Tibial artery (tissue), 4 donors: ENCODE measurements around the gene MKLN1.

Experiments used
- DNase-seq, 2 donors: peaks; one replicate each; pipeline ENCODE4 v3.0.0-alpha.2; 2019
- H3K27ac ChIP-seq, 2 donors: fragments of 200-600 bp; sonication (generic) in 1 of 2; 1 replicate in 1 of 2; 2 replicates in 1 of 2; pipeline ENCODE4 v1.5.1; 2018 to 2019; ENCODE audit warnings: mild to moderate bottlenecking in 1 of 2
- H3K27me3 ChIP-seq, 2 donors: fragments of 200-600 bp; sonication (generic) in 1 of 2; one replicate each; pipeline versions ENCODE4 v1.5.1 to v1.6.0; 2016 to 2019
- H3K36me3 ChIP-seq, 3 donors: fragments of 200-600 bp; sonication (generic) in 2 of 3; one replicate each; pipeline ENCODE4 v1.5.1; 2016 to 2019; ENCODE audit warnings: mild to moderate bottlenecking in 2 of 3
- H3K4me1 ChIP-seq, 4 donors: fragments of 200-600 bp; sonication (generic) in 2 of 4; 1 replicate in 3 of 4; 2 replicates in 1 of 4; pipeline ENCODE4 v1.5.1; 2016 to 2019
- H3K4me3 ChIP-seq, 2 donors: fragments of 200-600 bp; sonication (generic) in 1 of 2; 1 replicate in 1 of 2; 2 replicates in 1 of 2; pipeline ENCODE4 v1.5.1; 2018 to 2019; ENCODE audit warnings: mild to moderate bottlenecking in 2 of 2
- H3K9me3 ChIP-seq, 3 donors: fragments of 200-600 bp; sonication (generic) in 1 of 3; one replicate each; pipeline ENCODE4 v1.5.1; 2016 to 2019
- CTCF ChIP-seq, 2 experiments: fragments of 200-600 bp in 1 of 2; fragments of 450-650 bp in 1 of 2; IDR thresholded peaks; one replicate each; pipeline ENCODE4 v1.5.1; 2017 to 2019; ENCODE audit warnings: antibody characterized with exemption in 2 of 2, mild to moderate bottlenecking in 1 of 2, moderate library complexity in 1 of 2
- intact Hi-C: fragments of 100-400 bp; cut with DNase I; formaldehyde crosslinking; loops from one replicate; pipeline ENCODE4 v1.15.0; 2023; ENCODE audit warnings: low total_unique reads

The MKLN1 gene

GRCh38 chr7:131533151-131533559 is 205.5 kb downstream of the MKLN1 start:
- intact Hi-C loops: no loop called here
- no peak overlapping the region for H3K27ac ChIP-seq
- DNase-seq: no peak
- H3K36me3 ChIP-seq: no peaks in the 10 kb centered on the region
- H3K9me3 ChIP-seq: no peaks in the 10 kb centered on the region
- H3K27me3 ChIP-seq: no peaks in the 10 kb centered on the region
- peaks cover 0 to 3% (median 0%) of the 10 kb centered on the region in 4 donors for H3K4me1 ChIP-seq
- TF ChIP-seq CTCF (IDR thresholded peaks at IDR 0.05): no peak
- no peak overlapping the region for H3K4me3 ChIP-seq

- no peak for TF ChIP-seq CTCF (IDR thresholded peaks at IDR 0.05)
- H3K4me1 ChIP-seq: peaks cover 0 to 7% (median 2%) of the 10 kb centered on the region in 4 donors
- DNase-seq: no peak
- H3K27me3 ChIP-seq: no peaks in the 10 kb centered on the region
- H3K36me3 ChIP-seq: no peaks in the 10 kb centered on the region
- intact Hi-C loops: no loop called here
- no peak overlapping the region for H3K27ac ChIP-seq
- H3K9me3 ChIP-seq: no peaks in the 10 kb centered on the region
- H3K4me3 ChIP-seq: no peak overlapping the region
Measured at GRCh38 chr7:131533566-131534561, 206.2 kb downstream of the MKLN1 start.

DNA sequence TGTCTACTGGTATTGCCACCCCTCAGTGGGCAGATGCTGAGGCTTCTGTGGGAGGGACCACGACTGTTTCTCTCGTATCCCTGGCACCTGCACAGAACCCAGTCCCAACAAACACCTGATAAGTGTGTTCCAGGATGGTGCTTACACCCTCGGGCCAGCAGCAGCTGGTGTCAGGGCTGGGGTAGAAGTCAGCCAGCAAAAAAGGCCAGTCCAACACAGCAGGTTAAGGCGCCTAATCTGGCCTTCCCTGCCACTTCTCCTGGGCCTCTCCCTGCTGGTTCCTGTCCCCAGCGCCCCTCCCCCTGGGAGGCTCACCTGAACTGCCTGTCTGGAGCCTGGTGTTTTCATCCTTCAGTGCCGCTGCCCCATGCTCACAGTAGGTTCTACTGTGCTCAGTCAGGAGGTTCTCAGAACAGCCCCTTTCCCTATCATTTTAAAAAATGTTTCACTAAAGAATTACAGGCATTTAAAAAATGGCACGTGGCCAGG is 208.7 kb downstream of the MKLN1 start:
- TF ChIP-seq CTCF (IDR thresholded peaks at IDR 0.05): no peak
- no peak overlapping the region for H3K27ac ChIP-seq
- H3K27me3 ChIP-seq: no peaks in the 10 kb centered on the region
- intact Hi-C loops: no loop called here
- H3K4me3 ChIP-seq: no peak overlapping the region
- DNase-seq: no peak
- H3K36me3 ChIP-seq: no peaks in the 10 kb centered on the region
- no peaks in the 10 kb centered on the region for H3K9me3 ChIP-seq
- H3K4me1 ChIP-seq: peaks cover 0 to 14% (median 3%) of the 10 kb centered on the region in 4 donors

GRCh38 chr7:131537571-131537978 is 209.9 kb downstream of the MKLN1 start:
- intact Hi-C loops: no loop called here
- Histone ChIP-seq H3K9me3 (no peaks in the 10 kb centered on the region), H3K4me1 (peaks cover 0 to 14% (median 3%) of the 10 kb centered on the region in 4 donors), H3K4me3 (no peak overlapping the region), H3K27me3 (no peaks in the 10 kb centered on the region), H3K27ac (no peak overlapping the region), H3K36me3 (no peaks in the 10 kb centered on the region)
- TF ChIP-seq CTCF (IDR thresholded peaks at IDR 0.05): no peak
- DNase-seq: no peak

DNA sequence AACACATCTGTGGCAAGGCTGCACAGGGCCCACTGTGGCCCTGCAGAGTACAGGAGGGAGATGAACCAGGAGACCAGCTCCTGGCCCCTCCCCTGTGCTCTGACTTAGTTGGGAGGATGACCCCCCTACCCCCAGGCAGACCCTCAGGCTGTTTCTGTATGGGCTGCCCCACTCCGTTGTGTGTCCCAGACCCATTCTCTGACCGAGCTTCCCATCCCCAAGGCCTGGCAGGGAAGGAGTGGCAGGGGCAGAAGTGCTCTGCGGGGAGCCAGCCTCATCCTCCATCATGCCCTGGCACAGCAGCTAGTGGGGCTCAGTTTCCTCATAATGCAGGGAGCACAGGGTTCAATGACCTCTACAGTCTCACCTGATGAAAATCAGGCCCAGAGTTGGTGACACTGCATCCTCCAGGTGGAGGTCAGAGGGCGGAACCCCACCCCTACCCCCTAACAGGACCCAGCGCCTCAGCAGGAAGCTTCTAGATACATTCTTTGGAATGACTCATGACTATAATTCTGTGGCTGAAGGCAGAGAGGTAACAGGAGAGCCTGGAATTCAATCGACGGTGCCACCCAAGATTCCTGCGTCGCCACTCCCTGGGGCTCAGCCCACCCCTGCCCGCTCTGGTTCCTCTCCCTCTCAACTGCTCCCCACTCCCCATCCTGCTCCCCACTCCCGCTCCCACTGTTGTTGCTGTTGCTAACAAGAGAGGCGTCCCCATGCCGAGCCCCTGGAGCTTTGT is 210.6 kb downstream of the MKLN1 start:
- intact Hi-C loops: no loop called here
- Histone ChIP-seq H3K9me3 (no peaks in the 10 kb centered on the region), H3K27ac (no peak overlapping the region), H3K4me3 (no peak overlapping the region), H3K4me1 (peaks cover 0 to 14% (median 3%) of the 10 kb centered on the region in 4 donors), H3K36me3 (no peaks in the 10 kb centered on the region), H3K27me3 (no peaks in the 10 kb centered on the region)
- no peak for TF ChIP-seq CTCF (IDR thresholded peaks at IDR 0.05)
- DNase-seq: no peak
